ENCODE results near the gene LITAF. TPM values are rescaled to one million over a fixed set of nuclear protein-coding genes. Genes with fewer than 3 reads are reported as not detected.
A peak's percentile ranks its signal among the peaks of the same experiment; 100 is the strongest.

Gene LITAF
- total RNA-seq, 1 experiment from 2014 or later, result 84.2 TPM

- H3K79me2 ChIP-seq (ENCODE audit: insufficient read depth, low read length), result no peaks in the 10 kb centered on the region
- ChIA-PET RAD21 (ENCODE audit: low non-redundant PET in 1 of 2, low total read pairs in 2 of 2, uncharacterized antibody in 2 of 2, unreplicated experiment in 2 of 2) (no interaction called here), CTCF (no interaction called here), POLR2A (no interaction called here)
- ATAC-seq (peak; percentile 44; the same call in 1 of the 2 replicates), DNase-seq (ENCODE audit: low read depth, low spot score) (no peak)
- intact Hi-C loops (cut with micrococcal nuclease), result no loop called here
- no peak overlapping the region for H3K27ac ChIP-seq (ENCODE audit: low read depth, low read length)
- no peak overlapping the region for H2AFZ ChIP-seq (ENCODE audit: low read depth, low read length, poor library complexity, severe bottlenecking)
- no peaks in the 10 kb centered on the region for H3K9me2 ChIP-seq (ENCODE audit: insufficient read depth)
- H3K9ac ChIP-seq (ENCODE audit: low read length), result no peak overlapping the region
- H3K4me2 ChIP-seq (ENCODE audit: low read length), result no peak overlapping the region
- BruUV-seq (replicated peaks), result no TSS peak
- no peaks in the 10 kb centered on the region for H3K4me1 ChIP-seq (ENCODE audit: control insufficient read depth in 1 of 2, insufficient read depth in 2 of 2, low read length in 2 of 2)
- no peaks in the 10 kb centered on the region for H3K36me3 ChIP-seq (ENCODE audit: control insufficient read depth in 1 of 2, insufficient read depth in 2 of 2, low read length in 2 of 2)
- no peaks in the 10 kb centered on the region for H4K20me1 ChIP-seq (ENCODE audit: insufficient read depth)
- H3K9me3 ChIP-seq (ENCODE audit: control insufficient read depth in 1 of 2, insufficient read depth in 1 of 2, low read depth in 1 of 2, low read length in 2 of 2), result no peaks in the 10 kb centered on the region
- no peak overlapping the region for H3K4me3 ChIP-seq (replicated peaks in 1 of 2; ENCODE audit: low read depth in 1 of 2, low read length in 2 of 2)
- no peaks in the 10 kb centered on the region for H3K27me3 ChIP-seq (ENCODE audit: insufficient read depth, low read length)
- TF ChIP-seq REST (IDR thresholded peaks at IDR 0.05; ENCODE audit: low read depth) (no peak), TCF7L2 (IDR thresholded peaks at IDR 0.05; ENCODE audit: borderline replicate concordance, extremely low read depth, insufficient read depth, insufficient read length) (no peak), SRF (IDR thresholded peaks at IDR 0.05; ENCODE audit: low read depth) (no peak), JUND (IDR thresholded peaks at IDR 0.05) (no peak), YY1 (IDR thresholded peaks at IDR 0.05; ENCODE audit: extremely low read depth, insufficient replicate concordance, low read depth, low read length) (no peak), ZNF274 (IDR thresholded peaks at IDR 0.05; ENCODE audit: low read depth, low read length) (no peak), ZBTB33 (IDR thresholded peaks at IDR 0.05; ENCODE audit: extremely low read depth, insufficient replicate concordance, low read length) (no peak), EZH2phosphoT487 (IDR thresholded peaks at IDR 0.05; ENCODE audit: borderline replicate concordance) (no peak), POLR2A (IDR thresholded peaks at IDR 0.05; ENCODE audit: borderline replicate concordance, extremely low read depth, insufficient read depth, insufficient read length) (no peak), ELF1 (IDR thresholded peaks at IDR 0.05; ENCODE audit: borderline replicate concordance, low read depth) (no peak), MAX (IDR thresholded peaks at IDR 0.05) (no peak)
Measured at GRCh38 chr16:11515540-11516430, 70.9 kb downstream of the LITAF start.

All from HCT116 (cell line).